Epithelial cell of esophagus (primary cell): ENCODE results near the gene YWHAH.
A peak's percentile ranks its signal among the peaks of the same experiment; 100 is the strongest.

Experiments
- DNase-seq: peaks from one replicate; pipeline ENCODE4 v3.0.0; 2010; ENCODE audit warnings: low read depth
- H3K4me3 ChIP-seq: 2 replicates; pipeline ENCODE4 v1.5.1; 2011; ENCODE audit warnings: mild to moderate bottlenecking, low read length, control low read depth
- TF ChIP-seq, protein P1 (sequence below): IDR thresholded peaks from 2 replicates; pipeline ENCODE4 v1.5.1; 2011; ENCODE audit warnings: low read depth, mild to moderate bottlenecking, low read length, control low read depth, inconsistent platforms; ENCODE audit not compliant: insufficient read depth; ENCODE audit errors: missing control alignments

Gene YWHAH

DNA sequence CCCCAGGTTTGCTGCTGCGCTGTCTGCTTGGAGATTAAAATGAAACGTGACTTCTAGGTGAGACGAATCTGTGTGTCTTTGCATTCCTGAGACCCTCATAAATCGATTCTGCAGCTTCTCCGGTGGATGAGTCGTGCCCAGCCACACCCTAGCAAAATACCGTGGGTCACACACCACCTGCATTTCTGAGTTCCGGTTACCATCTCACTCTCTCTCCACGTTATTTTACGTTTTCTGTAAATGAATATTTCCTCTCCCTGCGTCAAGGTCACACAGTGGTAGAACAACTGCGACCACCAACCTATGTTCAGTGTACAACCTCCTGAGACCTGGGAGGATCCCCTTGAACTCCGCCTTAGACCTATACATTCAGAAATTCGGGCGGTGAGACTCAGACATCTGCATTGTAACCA, 1.1 kb downstream of the YWHAH start:
- no peak for DNase-seq
- H3K4me3 ChIP-seq: peak overlapping the region; percentile 84
- TF ChIP-seq, protein P1, sequence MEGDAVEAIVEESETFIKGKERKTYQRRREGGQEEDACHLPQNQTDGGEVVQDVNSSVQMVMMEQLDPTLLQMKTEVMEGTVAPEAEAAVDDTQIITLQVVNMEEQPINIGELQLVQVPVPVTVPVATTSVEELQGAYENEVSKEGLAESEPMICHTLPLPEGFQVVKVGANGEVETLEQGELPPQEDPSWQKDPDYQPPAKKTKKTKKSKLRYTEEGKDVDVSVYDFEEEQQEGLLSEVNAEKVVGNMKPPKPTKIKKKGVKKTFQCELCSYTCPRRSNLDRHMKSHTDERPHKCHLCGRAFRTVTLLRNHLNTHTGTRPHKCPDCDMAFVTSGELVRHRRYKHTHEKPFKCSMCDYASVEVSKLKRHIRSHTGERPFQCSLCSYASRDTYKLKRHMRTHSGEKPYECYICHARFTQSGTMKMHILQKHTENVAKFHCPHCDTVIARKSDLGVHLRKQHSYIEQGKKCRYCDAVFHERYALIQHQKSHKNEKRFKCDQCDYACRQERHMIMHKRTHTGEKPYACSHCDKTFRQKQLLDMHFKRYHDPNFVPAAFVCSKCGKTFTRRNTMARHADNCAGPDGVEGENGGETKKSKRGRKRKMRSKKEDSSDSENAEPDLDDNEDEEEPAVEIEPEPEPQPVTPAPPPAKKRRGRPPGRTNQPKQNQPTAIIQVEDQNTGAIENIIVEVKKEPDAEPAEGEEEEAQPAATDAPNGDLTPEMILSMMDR: no peak

DNA sequence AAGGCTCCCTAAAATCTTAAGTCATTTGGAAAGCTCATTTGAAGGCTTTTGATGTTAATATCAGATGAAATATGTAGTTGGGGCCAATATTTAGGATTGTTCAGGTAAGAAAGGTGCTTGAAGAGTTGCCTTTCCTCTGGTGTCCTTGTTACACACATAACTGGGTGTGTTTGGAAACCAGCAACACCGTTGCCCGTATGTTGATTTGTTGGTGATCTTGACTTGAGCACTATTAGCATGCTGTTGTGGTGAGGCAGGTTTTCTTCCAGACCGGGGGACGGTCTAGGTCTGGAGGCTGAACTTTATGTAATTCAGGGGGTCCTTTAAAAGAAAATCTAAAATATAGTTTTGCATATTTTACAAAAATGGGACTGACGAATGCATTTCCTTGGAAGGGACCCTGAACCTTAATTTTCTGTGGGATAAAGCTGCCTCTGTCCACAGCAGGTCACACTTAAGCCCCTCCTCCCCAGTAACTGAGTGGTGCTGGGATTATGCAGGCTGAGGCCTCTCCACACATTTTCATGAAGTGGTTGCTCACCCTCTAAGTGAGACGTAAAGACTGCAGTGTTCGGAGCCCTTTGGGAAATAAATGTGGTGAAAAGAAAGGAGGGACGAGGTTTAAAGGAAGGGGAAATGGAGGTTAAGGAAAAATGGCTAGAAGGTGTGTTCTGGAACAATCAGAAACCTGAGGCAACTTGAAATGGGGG, 1.8 kb downstream of the YWHAH start:
- DNase-seq: no peak
- peak overlapping the region; percentile 84 for H3K4me3 ChIP-seq

DNA sequence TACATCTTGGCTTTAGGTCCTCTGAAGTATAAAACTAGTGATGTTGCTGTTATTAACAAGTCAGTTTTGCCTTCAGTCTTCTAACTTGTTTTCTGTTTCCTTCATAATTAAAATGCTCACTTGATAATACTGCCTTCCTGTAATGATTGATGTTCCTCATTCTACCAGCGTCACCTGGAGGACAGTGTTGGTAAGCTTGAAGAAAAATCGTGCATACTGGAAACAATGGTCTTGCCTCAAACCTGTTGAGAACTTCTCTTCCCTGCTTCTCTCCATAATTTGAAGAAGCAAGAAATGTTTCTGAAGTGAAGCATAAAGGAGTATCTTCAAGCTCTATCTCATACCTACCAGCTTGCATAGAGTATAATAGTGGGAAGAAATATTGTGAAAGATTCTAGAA, 3.0 kb downstream of the YWHAH start:
- no peak overlapping the region for H3K4me3 ChIP-seq
- TF ChIP-seq, protein P1: peak; percentile 80
- peak; percentile 70 for DNase-seq

More for the DNA sequence above, 1.8 kb downstream of the YWHAH start:
- TF ChIP-seq, protein P1: no peak

GRCh38 chr22:31948002-31948401, 3.7 kb downstream of the YWHAH start:
- TF ChIP-seq, protein P1: no peak
- no peak overlapping the region for H3K4me3 ChIP-seq
- DNase-seq: no peak

- no peak overlapping the region for H3K4me3 ChIP-seq
- DNase-seq: no peak
- TF ChIP-seq, protein P1: no peak
These were observed 5.9 kb downstream of the YWHAH start for GRCh38 chr22:31950226-31950625.

- no peak for DNase-seq
- no peak overlapping the region for H3K4me3 ChIP-seq
- TF ChIP-seq, protein P1: no peak
These were observed 7.1 kb downstream of the YWHAH start for GRCh38 chr22:31951194-31952093.

DNA sequence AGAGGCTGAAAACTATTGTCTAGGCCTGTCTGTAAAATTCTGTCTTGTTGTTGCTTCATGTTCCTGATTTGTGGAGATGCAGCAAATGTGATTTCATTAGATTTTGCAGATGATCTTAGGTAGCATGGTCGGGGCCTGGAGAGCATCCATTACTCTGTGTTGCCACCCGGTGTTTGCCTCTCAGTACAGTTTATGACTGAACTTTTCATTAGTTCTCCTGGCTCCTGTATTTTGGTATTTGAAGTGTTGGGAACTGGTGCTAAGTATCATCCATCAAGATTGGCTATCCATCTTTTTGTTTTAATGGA, 7.7 kb downstream of the YWHAH start:
- TF ChIP-seq, protein P1: no peak
- H3K4me3 ChIP-seq: no peak overlapping the region
- peak; percentile 15 for DNase-seq
